PC-9 (cell line): ENCODE measurements around the gene FANCF.

Experiments used
- CTCF ChIP-seq: fragments of 200-600 bp; sonication (generic); conservative IDR thresholded peaks from 2 replicates; pipeline ENCODE4 v1.6.1; 2017; ENCODE audit warnings: mixed run types, antibody characterized with exemption, mild to moderate bottlenecking, moderate library complexity
- EZH2 ChIP-seq: fragments of 200-600 bp; sonication (generic); IDR thresholded peaks from 2 replicates; pipeline ENCODE4 v1.8.0; 2017; ENCODE audit warnings: antibody characterized with exemption, low read depth

GRCh38 chr11:22670830-22671229, 45.2 kb upstream of the FANCF start:
- peak; percentile 35; the same call in 1 of the 2 replicates for TF ChIP-seq CTCF
- no peak for TF ChIP-seq EZH2
